GM23338 (cell line): ENCODE measurements around the gene POLK. TPM values are rescaled to one million over a fixed set of nuclear protein-coding genes. Genes with fewer than 3 reads are reported as not detected.
"Not testable (repeated sequence)": the region's sequence is repeated elsewhere in the genome, so short reads cannot be mapped to it uniquely, and the experiment has no call there.

Source experiments
- ATAC-seq: fragments of 200-7000 bp; cut with Tn5 transposase; 3 replicates; pipeline ENCODE4 v1.9.1; 2020
- DNase-seq: peaks from one replicate; pipeline ENCODE4 v3.0.0-alpha.2; 2015; ENCODE audit warnings: low spot score
- H2AFZ ChIP-seq: fragments of 200-600 bp; sonication (generic); 2 replicates; pipeline ENCODE4 v1.8.0; 2016; ENCODE audit warnings: antibody characterized with exemption, mild to moderate bottlenecking, moderate library complexity
- H3F3A ChIP-seq: fragments of 200-600 bp; sonication (generic); replicated peaks from 2 replicates; pipeline ENCODE4 v1.8.0; 2017; ENCODE audit warnings: antibody characterized with exemption, mixed run types, low read depth
- H3K27ac ChIP-seq: fragments of 200-600 bp; sonication (generic); 2 replicates; pipeline ENCODE4 v1.6.1; 2016; ENCODE audit warnings: low read depth
- H3K27me3 ChIP-seq: fragments of 200-600 bp; sonication (generic); 2 replicates; pipeline ENCODE4 v1.8.0; 2016; ENCODE audit warnings: mild to moderate bottlenecking, mixed run types, moderate library complexity; ENCODE audit not compliant: insufficient read depth
- H3K36me3 ChIP-seq: fragments of 200-600 bp; sonication (generic); 2 replicates; pipeline ENCODE4 v1.8.0; 2016; ENCODE audit warnings: mild to moderate bottlenecking; ENCODE audit not compliant: insufficient read depth
- H3K4me1 ChIP-seq: fragments of 200-600 bp; sonication (generic); 2 replicates; pipeline ENCODE4 v1.8.0; 2016; ENCODE audit warnings: mild to moderate bottlenecking, moderate library complexity; ENCODE audit not compliant: insufficient read depth
- H3K4me2 ChIP-seq: fragments of 200-600 bp; sonication (generic); 2 replicates; pipeline ENCODE4 v1.7.1; 2017; ENCODE audit warnings: mixed run types
- H3K4me3 ChIP-seq: fragments of 200-600 bp; sonication (generic); 2 replicates; pipeline ENCODE4 v1.6.1; 2016; ENCODE audit warnings: mixed run types
- H3K79me2 ChIP-seq: fragments of 200-600 bp; sonication (generic); replicated peaks from 2 replicates; pipeline ENCODE4 v1.8.0; 2017; ENCODE audit warnings: mild to moderate bottlenecking; ENCODE audit not compliant: insufficient read depth
- H3K9me2 ChIP-seq: fragments of 200-600 bp; sonication (generic); 2 replicates; pipeline ENCODE4 v1.8.0; 2017; ENCODE audit not compliant: insufficient read depth
- H4K20me1 ChIP-seq: fragments of 200-600 bp; sonication (generic); replicated peaks from 2 replicates; pipeline ENCODE4 v1.8.0; 2017; ENCODE audit warnings: mild to moderate bottlenecking; ENCODE audit not compliant: insufficient read depth
- H3K27ac Mint-ChIP-seq: 2 replicates; pipeline ENCODE4 v1.8.0; 2020; ENCODE audit warnings: inconsistent platforms, mild to moderate bottlenecking, moderate library complexity, mixed read lengths
- H3K27me3 Mint-ChIP-seq: 3 replicates; pipeline ENCODE4 v1.8.0; 2022; ENCODE audit warnings: low read depth, mild to moderate bottlenecking, moderate library complexity, mixed read lengths, inconsistent platforms; ENCODE audit not compliant: insufficient read depth, poor library complexity
- H3K36me3 Mint-ChIP-seq: 3 replicates; pipeline ENCODE4 v1.8.0; 2021; ENCODE audit warnings: low read depth, mild to moderate bottlenecking, inconsistent platforms, moderate library complexity, mixed read lengths
- H3K4me1 Mint-ChIP-seq: 3 replicates; pipeline ENCODE4 v1.8.0; 2020; ENCODE audit warnings: mild to moderate bottlenecking, inconsistent platforms, mixed read lengths
- H3K4me3 Mint-ChIP-seq: 3 replicates; pipeline ENCODE4 v1.8.0; 2021; ENCODE audit warnings: moderate library complexity, mild to moderate bottlenecking, inconsistent platforms, mixed read lengths
- H3K9me3 Mint-ChIP-seq: 3 replicates; pipeline ENCODE4 v1.8.0; 2020; ENCODE audit warnings: moderate library complexity, mild to moderate bottlenecking, inconsistent platforms, mixed read lengths
- EZH2phosphoT487 ChIP-seq: fragments of 200-600 bp; sonication (generic); IDR thresholded peaks from one replicate; pipeline ENCODE4 v1.8.1; 2018; ENCODE audit warnings: antibody characterized with exemption; ENCODE audit not compliant: unreplicated experiment
- NANOG ChIP-seq: IDR thresholded peaks from 2 replicates; pipeline ENCODE4 v1.6.1; 2016; ENCODE audit warnings: antibody characterized with exemption, borderline replicate concordance
- POLR2AphosphoS5 ChIP-seq: IDR thresholded peaks from 2 replicates; pipeline ENCODE4 v1.6.1; 2016; ENCODE audit warnings: antibody characterized with exemption, low read depth
- polyA plus RNA-seq: library from polyadenylated mRNA; unstranded; fragments of >200 nt; fragmentation: Nextera tagmentation; extraction: Ambion mirVana; gene quantifications from 2 replicates; pipeline ENCODE4 v1.2.1, GENCODE V29; 2016
- total RNA-seq: library from RNA; depleted of rRNA; stranded (reverse); fragments of >200 nt; shearing (Covaris generic); gene quantifications from 2 replicates; pipeline ENCODE4 v1.2.3, GENCODE V29; 2014
- TF ChIP-seq, protein P1 (sequence below): IDR thresholded peaks from one replicate; pipeline ENCODE4 v1.6.1; 2018; ENCODE audit warnings: antibody characterized with exemption; ENCODE audit not compliant: unreplicated experiment
- TF ChIP-seq, protein P2 (sequence below): IDR thresholded peaks from 2 replicates; pipeline ENCODE4 v1.6.1; 2016; ENCODE audit warnings: antibody characterized with exemption
- TF ChIP-seq, protein P3 (sequence below): fragments of 250-450 bp; sonication (Bioruptor Pico); IDR thresholded peaks from 2 replicates; pipeline ENCODE4 v1.5.0; 2020; ENCODE audit warnings: mild to moderate bottlenecking, moderate library complexity

The POLK gene
- total and polyA plus RNA-seq, 2 experiments from 2014 or later = 6.3 to 14.5 TPM

DNA sequence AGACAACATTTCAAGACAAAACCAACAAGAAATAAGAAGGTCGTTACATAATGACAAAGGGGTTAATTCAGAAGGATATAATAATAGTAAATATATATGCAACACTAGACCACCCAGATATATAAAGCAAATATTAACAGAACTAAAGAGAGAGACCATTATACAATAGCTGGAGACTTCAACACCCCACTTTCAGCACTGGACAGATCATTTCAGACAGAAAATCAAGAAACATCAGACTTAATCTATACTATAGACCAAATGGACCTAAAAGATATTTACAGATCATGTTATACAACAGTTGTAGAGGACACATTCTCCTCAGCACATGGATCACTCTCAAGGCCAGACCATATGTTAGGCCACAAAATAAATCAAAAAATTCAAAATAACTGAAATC, 27.1 kb upstream of the POLK start:
- peaks cover 14% of the 10 kb centered on the region; the same call in 1 of the 2 replicates for H3K4me1 ChIP-seq
- peaks cover 93% of the 10 kb centered on the region for H3K79me2 ChIP-seq
- no peak overlapping the region for H3K27ac Mint-ChIP-seq
- no peaks in the 10 kb centered on the region for H3K9me2 ChIP-seq
- DNase-seq (no peak), ATAC-seq (no peak)
- H3F3A ChIP-seq = no peaks in the 10 kb centered on the region
- no peaks in the 10 kb centered on the region for H3K27me3 Mint-ChIP-seq
- H4K20me1 ChIP-seq = no peaks in the 10 kb centered on the region; the same call in 1 of the 2 replicates
- H3K36me3 Mint-ChIP-seq = peaks cover 15% of the 10 kb centered on the region
- no peak overlapping the region for H3K27ac ChIP-seq
- H3K36me3 ChIP-seq = no peaks in the 10 kb centered on the region
- H3K27me3 ChIP-seq = no peaks in the 10 kb centered on the region
- no peak overlapping the region for H2AFZ ChIP-seq
- TF ChIP-seq, protein P1, sequence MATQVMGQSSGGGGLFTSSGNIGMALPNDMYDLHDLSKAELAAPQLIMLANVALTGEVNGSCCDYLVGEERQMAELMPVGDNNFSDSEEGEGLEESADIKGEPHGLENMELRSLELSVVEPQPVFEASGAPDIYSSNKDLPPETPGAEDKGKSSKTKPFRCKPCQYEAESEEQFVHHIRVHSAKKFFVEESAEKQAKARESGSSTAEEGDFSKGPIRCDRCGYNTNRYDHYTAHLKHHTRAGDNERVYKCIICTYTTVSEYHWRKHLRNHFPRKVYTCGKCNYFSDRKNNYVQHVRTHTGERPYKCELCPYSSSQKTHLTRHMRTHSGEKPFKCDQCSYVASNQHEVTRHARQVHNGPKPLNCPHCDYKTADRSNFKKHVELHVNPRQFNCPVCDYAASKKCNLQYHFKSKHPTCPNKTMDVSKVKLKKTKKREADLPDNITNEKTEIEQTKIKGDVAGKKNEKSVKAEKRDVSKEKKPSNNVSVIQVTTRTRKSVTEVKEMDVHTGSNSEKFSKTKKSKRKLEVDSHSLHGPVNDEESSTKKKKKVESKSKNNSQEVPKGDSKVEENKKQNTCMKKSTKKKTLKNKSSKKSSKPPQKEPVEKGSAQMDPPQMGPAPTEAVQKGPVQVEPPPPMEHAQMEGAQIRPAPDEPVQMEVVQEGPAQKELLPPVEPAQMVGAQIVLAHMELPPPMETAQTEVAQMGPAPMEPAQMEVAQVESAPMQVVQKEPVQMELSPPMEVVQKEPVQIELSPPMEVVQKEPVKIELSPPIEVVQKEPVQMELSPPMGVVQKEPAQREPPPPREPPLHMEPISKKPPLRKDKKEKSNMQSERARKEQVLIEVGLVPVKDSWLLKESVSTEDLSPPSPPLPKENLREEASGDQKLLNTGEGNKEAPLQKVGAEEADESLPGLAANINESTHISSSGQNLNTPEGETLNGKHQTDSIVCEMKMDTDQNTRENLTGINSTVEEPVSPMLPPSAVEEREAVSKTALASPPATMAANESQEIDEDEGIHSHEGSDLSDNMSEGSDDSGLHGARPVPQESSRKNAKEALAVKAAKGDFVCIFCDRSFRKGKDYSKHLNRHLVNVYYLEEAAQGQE = peak; percentile 46
- no peak for TF ChIP-seq POLR2AphosphoS5
- peaks cover 14% of the 10 kb centered on the region for H3K4me1 Mint-ChIP-seq
- H3K4me2 ChIP-seq = no peak overlapping the region
- no peak overlapping the region for H3K4me3 Mint-ChIP-seq
- H3K9me3 Mint-ChIP-seq = peaks cover 18% of the 10 kb centered on the region; the same call in 2 of the 3 replicates
- no peak overlapping the region for H3K4me3 ChIP-seq

DNA sequence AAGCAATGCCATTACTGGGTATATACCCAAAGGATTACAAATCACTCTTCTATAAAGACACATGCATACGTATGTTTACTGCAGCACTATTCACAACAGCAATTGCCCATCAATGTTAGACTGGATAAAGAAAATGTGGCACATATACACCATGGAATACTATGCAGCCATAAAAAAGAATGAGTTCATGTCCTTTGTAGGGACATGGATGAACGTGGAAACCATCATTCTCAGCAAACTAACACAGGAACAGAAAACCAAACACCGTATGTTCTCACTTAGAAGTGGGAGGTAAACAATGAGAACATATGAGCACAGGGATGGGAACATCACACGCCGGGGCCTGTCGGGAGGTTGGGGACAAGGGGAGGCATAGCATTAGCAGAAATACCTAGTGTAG, 21.8 kb upstream of the POLK start:
- peaks cover 26% of the 10 kb centered on the region; the same call in 2 of the 3 replicates for H3K9me3 Mint-ChIP-seq
- H3K27me3 Mint-ChIP-seq = not testable (repeated sequence)

DNA sequence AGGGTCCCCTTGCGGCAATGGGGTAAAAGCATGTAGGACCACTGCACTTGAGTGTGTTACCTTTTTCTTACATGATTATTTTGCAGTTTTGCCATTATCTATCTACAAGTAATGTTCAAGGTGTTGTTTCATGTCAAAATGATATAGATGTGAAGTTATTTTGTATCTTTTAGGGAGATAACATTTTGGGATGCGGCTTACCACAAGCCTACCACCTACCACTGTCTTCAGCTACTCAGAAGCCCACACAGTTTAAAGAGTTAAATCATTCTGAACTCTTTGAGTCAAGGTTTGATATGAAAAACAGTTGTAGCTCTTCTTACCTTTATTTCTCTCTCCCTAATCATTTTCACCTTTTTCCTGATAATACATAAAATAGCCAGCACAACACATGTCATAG, 20.1 kb upstream of the POLK start:
- Mint-ChIP-seq H3K9me3 (peaks cover 25% of the 10 kb centered on the region; the same call in 2 of the 3 replicates), H3K27me3 (no peaks in the 10 kb centered on the region), H3K27ac (no peak overlapping the region), H3K4me3 (no peak overlapping the region), H3K4me1 (peaks cover 2% of the 10 kb centered on the region; the same call in 1 of the 3 replicates), H3K36me3 (peaks cover 35% of the 10 kb centered on the region)
- no peak for DNase-seq
- H3K79me2 ChIP-seq = peaks cover 40% of the 10 kb centered on the region
- no peak overlapping the region for H3K27ac ChIP-seq
- no peaks in the 10 kb centered on the region; the same call in 1 of the 2 replicates for H4K20me1 ChIP-seq
- no peak overlapping the region for H3K4me2 ChIP-seq
- ATAC-seq = no peak
- no peaks in the 10 kb centered on the region for H3K27me3 ChIP-seq
- H3F3A ChIP-seq = no peaks in the 10 kb centered on the region
- no peaks in the 10 kb centered on the region; the same call in 1 of the 2 replicates for H3K4me1 ChIP-seq
- no peaks in the 10 kb centered on the region for H3K9me2 ChIP-seq
- H2AFZ ChIP-seq = no peak overlapping the region
- no peak overlapping the region for H3K4me3 ChIP-seq
- H3K36me3 ChIP-seq = no peaks in the 10 kb centered on the region; the same call in 1 of the 2 replicates
- TF ChIP-seq, protein P2, sequence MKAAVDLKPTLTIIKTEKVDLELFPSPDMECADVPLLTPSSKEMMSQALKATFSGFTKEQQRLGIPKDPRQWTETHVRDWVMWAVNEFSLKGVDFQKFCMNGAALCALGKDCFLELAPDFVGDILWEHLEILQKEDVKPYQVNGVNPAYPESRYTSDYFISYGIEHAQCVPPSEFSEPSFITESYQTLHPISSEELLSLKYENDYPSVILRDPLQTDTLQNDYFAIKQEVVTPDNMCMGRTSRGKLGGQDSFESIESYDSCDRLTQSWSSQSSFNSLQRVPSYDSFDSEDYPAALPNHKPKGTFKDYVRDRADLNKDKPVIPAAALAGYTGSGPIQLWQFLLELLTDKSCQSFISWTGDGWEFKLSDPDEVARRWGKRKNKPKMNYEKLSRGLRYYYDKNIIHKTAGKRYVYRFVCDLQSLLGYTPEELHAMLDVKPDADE = no peak
- TF ChIP-seq, protein P3, sequence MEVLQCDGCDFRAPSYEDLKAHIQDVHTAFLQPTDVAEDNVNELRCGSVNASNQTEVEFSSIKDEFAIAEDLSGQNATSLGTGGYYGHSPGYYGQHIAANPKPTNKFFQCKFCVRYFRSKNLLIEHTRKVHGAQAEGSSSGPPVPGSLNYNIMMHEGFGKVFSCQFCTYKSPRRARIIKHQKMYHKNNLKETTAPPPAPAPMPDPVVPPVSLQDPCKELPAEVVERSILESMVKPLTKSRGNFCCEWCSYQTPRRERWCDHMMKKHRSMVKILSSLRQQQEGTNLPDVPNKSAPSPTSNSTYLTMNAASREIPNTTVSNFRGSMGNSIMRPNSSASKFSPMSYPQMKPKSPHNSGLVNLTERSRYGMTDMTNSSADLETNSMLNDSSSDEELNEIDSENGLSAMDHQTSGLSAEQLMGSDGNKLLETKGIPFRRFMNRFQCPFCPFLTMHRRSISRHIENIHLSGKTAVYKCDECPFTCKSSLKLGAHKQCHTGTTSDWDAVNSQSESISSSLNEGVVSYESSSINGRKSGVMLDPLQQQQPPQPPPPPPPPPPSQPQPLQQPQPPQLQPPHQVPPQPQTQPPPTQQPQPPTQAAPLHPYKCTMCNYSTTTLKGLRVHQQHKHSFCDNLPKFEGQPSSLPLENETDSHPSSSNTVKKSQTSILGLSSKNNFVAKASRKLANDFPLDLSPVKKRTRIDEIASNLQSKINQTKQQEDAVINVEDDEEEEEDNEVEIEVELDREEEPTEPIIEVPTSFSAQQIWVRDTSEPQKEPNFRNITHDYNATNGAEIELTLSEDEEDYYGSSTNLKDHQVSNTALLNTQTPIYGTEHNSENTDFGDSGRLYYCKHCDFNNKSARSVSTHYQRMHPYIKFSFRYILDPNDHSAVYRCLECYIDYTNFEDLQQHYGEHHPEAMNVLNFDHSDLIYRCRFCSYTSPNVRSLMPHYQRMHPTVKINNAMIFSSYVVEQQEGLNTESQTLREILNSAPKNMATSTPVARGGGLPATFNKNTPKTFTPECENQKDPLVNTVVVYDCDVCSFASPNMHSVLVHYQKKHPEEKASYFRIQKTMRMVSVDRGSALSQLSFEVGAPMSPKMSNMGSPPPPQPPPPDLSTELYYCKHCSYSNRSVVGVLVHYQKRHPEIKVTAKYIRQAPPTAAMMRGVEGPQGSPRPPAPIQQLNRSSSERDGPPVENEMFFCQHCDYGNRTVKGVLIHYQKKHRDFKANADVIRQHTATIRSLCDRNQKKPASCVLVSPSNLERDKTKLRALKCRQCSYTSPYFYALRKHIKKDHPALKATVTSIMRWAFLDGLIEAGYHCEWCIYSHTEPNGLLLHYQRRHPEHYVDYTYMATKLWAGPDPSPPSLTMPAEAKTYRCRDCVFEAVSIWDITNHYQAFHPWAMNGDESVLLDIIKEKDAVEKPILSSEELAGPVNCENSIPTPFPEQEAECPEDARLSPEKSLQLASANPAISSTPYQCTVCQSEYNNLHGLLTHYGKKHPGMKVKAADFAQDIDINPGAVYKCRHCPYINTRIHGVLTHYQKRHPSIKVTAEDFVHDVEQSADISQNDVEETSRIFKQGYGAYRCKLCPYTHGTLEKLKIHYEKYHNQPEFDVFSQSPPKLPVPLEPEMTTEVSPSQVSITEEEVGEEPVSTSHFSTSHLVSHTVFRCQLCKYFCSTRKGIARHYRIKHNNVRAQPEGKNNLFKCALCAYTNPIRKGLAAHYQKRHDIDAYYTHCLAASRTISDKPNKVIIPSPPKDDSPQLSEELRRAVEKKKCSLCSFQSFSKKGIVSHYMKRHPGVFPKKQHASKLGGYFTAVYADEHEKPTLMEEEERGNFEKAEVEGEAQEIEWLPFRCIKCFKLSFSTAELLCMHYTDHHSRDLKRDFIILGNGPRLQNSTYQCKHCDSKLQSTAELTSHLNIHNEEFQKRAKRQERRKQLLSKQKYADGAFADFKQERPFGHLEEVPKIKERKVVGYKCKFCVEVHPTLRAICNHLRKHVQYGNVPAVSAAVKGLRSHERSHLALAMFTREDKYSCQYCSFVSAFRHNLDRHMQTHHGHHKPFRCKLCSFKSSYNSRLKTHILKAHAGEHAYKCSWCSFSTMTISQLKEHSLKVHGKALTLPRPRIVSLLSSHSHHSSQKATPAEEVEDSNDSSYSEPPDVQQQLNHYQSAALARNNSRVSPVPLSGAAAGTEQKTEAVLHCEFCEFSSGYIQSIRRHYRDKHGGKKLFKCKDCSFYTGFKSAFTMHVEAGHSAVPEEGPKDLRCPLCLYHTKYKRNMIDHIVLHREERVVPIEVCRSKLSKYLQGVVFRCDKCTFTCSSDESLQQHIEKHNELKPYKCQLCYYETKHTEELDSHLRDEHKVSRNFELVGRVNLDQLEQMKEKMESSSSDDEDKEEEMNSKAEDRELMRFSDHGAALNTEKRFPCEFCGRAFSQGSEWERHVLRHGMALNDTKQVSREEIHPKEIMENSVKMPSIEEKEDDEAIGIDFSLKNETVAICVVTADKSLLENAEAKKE (CRISPR knock-in tag) = no peak
- no peak for TF ChIP-seq NANOG
- no peak for TF ChIP-seq EZH2phosphoT487

More for the DNA sequence above, 21.8 kb upstream of the POLK start:
- not testable (repeated sequence) for H3K4me3 ChIP-seq, H3K27me3 ChIP-seq, H3K9me2 ChIP-seq, H3K4me1 Mint-ChIP-seq, H3K27ac ChIP-seq, DNase-seq, H3K36me3 ChIP-seq, H2AFZ ChIP-seq, H3K27ac Mint-ChIP-seq, H3K4me2 ChIP-seq, H3F3A ChIP-seq, ATAC-seq, H4K20me1 ChIP-seq, H3K4me3 Mint-ChIP-seq, H3K4me1 ChIP-seq
- peaks cover 35% of the 10 kb centered on the region for H3K36me3 Mint-ChIP-seq
- H3K79me2 ChIP-seq = peaks cover 50% of the 10 kb centered on the region
